K562 (cell line): ENCODE data around the gene INPP5D. TPM values are rescaled to one million over a fixed set of nuclear protein-coding genes. Genes with fewer than 3 reads are reported as not detected.

ENCODE experiments used
- BCOR ChIP-seq: fragments of 450-650 bp; IDR thresholded peaks from 2 replicates; pipeline ENCODE4 v1.6.1; 2016
- CHD4 ChIP-seq: fragments of 200-600 bp; sonication (generic); IDR thresholded peaks from 3 replicates; pipeline ENCODE4 v1.6.1; 2012; ENCODE audit warnings: low read depth, mild to moderate bottlenecking, mixed read lengths, low read length, inconsistent platforms; ENCODE audit not compliant: insufficient read depth, insufficient replicate concordance, poor library complexity, severe bottlenecking
- DACH1 ChIP-seq: fragments of 450-650 bp; IDR thresholded peaks from 2 replicates; pipeline ENCODE4 v1.6.1; 2018; ENCODE audit not compliant: partially characterized antibody
- ELF2 ChIP-seq: fragments of 250-450 bp; sonication (Bioruptor Pico); IDR thresholded peaks from 2 replicates; pipeline ENCODE4 v1.5.0; 2021; ENCODE audit warnings: mild to moderate bottlenecking
- GATA2 ChIP-seq: sonication (generic); formaldehyde crosslinking; IDR thresholded peaks from 2 replicates; pipeline ENCODE4 v1.4.0; 2020; ENCODE audit warnings: mild to moderate bottlenecking, missing genetic modification reagents
- HDAC6 ChIP-seq: IDR thresholded peaks from 2 replicates; pipeline ENCODE4 v1.6.1; 2012; ENCODE audit warnings: low read depth, mild to moderate bottlenecking, control low read depth, inconsistent platforms, low read length, moderate library complexity
- IFI16 ChIP-seq: fragments of 250-450 bp; sonication (Bioruptor Pico); IDR thresholded peaks from 2 replicates; pipeline ENCODE4 v2.1.2; 2022; ENCODE audit warnings: mild to moderate bottlenecking, inconsistent platforms
- ILF3 ChIP-seq: fragments of 450-650 bp; IDR thresholded peaks from 2 replicates; pipeline ENCODE4 v1.6.1; 2018; ENCODE audit warnings: antibody characterized with exemption, mild to moderate bottlenecking, moderate library complexity, borderline replicate concordance
- OTX1 ChIP-seq: fragments of 450-650 bp; formaldehyde crosslinking; IDR thresholded peaks from 2 replicates; pipeline ENCODE4 v1.4.0; 2022; ENCODE audit warnings: mild to moderate bottlenecking
- POLR2B ChIP-seq: fragments of 450-650 bp; IDR thresholded peaks from 2 replicates; pipeline ENCODE4 v1.6.1; 2018; ENCODE audit warnings: low read depth; ENCODE audit not compliant: partially characterized antibody
- SOX6 ChIP-seq: fragments of 450-650 bp; IDR thresholded peaks from 2 replicates; pipeline ENCODE4 v1.6.1; 2014; ENCODE audit warnings: mild to moderate bottlenecking
- ZFPM2 ChIP-seq: fragments of 250-450 bp; sonication (Bioruptor Pico); IDR thresholded peaks from 2 replicates; pipeline ENCODE4 v1.5.1; 2022; ENCODE audit warnings: mild to moderate bottlenecking
- ZNF239 ChIP-seq: fragments of 250-450 bp; sonication (Bioruptor Pico); IDR thresholded peaks from 2 replicates; pipeline ENCODE4 v1.4.0; 2020; ENCODE audit warnings: mild to moderate bottlenecking
- polyA plus RNA-seq, 8 experiments: library from polyadenylated mRNA; depleted of rRNA in 4 of 8; stranded (reverse) in 5 of 8; unstranded in 3 of 8; fragments of >200 nt; fragmentation: Nextera tagmentation in 2 of 8; fragmentation: Illumina TruSeq in 1 of 8; extraction: Ambion mirVana in 2 of 8; extraction: Trizol in 1 of 8; gene quantifications; 2 replicates each; pipeline versions ENCODE4 v1.2.1 to v1.2.3, GENCODE V29; 2011 to 2014; ENCODE audit warnings: inconsistent platforms in 1 of 8, missing spikeins in 1 of 8
- total RNA-seq, 7 experiments: library from RNA; depleted of rRNA in 6 of 7; stranded (reverse); fragments of >200 nt in 6 of 7; fragmentation: Illumina TruSeq in 2 of 7; extraction: Trizol in 2 of 7; gene quantifications; 2 replicates each; pipeline versions ENCODE4 v1.2.1 to v1.2.3, GENCODE V29; 2011 to 2021; ENCODE audit warnings: low replicate concordance in 1 of 7
- TF ChIP-seq, protein P1 (sequence below): fragments of 450-650 bp; IDR thresholded peaks from 2 replicates; pipeline ENCODE4 v1.6.1; 2017; ENCODE audit warnings: mild to moderate bottlenecking, moderate library complexity

The INPP5D gene
- total and polyA plus RNA-seq, 9 of the 15 experiments (the other 6 are each of a cell fraction or from before 2014, with no cell fraction given): 0.55 to 6.2 (median 2.2) TPM

DNA sequence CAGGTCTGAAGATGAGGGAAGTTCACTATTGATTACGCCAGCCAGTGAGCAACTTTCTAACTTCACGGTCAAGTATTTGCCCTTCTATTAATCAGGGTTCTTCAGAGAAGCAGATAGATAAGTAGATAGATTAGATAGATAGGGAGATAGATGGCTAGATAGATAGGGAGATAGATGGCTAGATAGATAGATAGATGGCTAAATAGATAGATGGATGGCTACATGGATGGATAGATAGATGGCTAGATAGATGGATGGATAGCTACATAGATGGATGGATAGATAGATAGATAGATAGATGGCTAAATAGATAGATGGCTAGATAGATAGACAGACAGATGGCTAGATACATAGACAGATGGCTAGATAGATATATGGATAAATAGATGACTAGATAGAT, 4.8 kb upstream of the INPP5D start (continued):
- TF ChIP-seq ZNF239 (CRISPR knock-in tag): no peak
- TF ChIP-seq, protein P1, sequence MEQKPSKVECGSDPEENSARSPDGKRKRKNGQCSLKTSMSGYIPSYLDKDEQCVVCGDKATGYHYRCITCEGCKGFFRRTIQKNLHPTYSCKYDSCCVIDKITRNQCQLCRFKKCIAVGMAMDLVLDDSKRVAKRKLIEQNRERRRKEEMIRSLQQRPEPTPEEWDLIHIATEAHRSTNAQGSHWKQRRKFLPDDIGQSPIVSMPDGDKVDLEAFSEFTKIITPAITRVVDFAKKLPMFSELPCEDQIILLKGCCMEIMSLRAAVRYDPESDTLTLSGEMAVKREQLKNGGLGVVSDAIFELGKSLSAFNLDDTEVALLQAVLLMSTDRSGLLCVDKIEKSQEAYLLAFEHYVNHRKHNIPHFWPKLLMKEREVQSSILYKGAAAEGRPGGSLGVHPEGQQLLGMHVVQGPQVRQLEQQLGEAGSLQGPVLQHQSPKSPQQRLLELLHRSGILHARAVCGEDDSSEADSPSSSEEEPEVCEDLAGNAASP: no peak
- no peak for TF ChIP-seq ZFPM2 (CRISPR knock-in tag)
- no peak for TF ChIP-seq POLR2B
- no peak for TF ChIP-seq CHD4
- no peak for TF ChIP-seq ELF2 (CRISPR knock-in tag)
- peak; percentile 86 for TF ChIP-seq DACH1
- 0 out of 2 replicates have a peak, but pooled peaks have one; percentile 5 for TF ChIP-seq BCOR
- TF ChIP-seq HDAC6: no peak
- TF ChIP-seq SOX6: no peak
- no peak for TF ChIP-seq ILF3
- no peak for TF ChIP-seq IFI16
- no peak for TF ChIP-seq OTX1
- TF ChIP-seq GATA2 (CRISPR knock-in tag): peak; percentile 52; the same call in 1 of the 2 replicates
- TF ChIP-seq, all 486 proteins: peak for 4
